PFSK-1 (cell line): Measurements from ENCODE around the gene SPAG9.

ENCODE experiments used
- FOXP2 ChIP-seq: optimal IDR thresholded peaks from 2 replicates; pipeline ENCODE3; 2011; ENCODE audit warnings: borderline replicate concordance, control low read depth, inconsistent platforms; ENCODE audit not compliant: insufficient read depth; ENCODE audit errors: extremely low read length, extremely low read depth
- POLR2AphosphoS5 ChIP-seq: IDR thresholded peaks from 2 replicates; pipeline ENCODE4 v1.6.1; 2012; ENCODE audit warnings: low read depth, mild to moderate bottlenecking, control low read depth, low read length, moderate library complexity
- SIN3A ChIP-seq: IDR thresholded peaks from 2 replicates; pipeline ENCODE4 v1.6.1; 2012; ENCODE audit warnings: mild to moderate bottlenecking, low read length, moderate library complexity, borderline replicate concordance; ENCODE audit not compliant: insufficient read depth
- TAF1 ChIP-seq: IDR thresholded peaks from 2 replicates; pipeline ENCODE4 v1.6.1; 2012; ENCODE audit warnings: low read length, control low read depth, borderline replicate concordance; ENCODE audit not compliant: insufficient read depth
- TF ChIP-seq, protein P1 (sequence below), 2 experiments: IDR thresholded peaks; 2 replicates each; pipeline versions ENCODE4 v1.6.1 to v1.8.0; 2011 to 2012; ENCODE audit warnings: low read depth in 2 of 2, low read length in 2 of 2, control low read depth in 1 of 2, inconsistent platforms in 1 of 2, mild to moderate bottlenecking in 1 of 2, moderate library complexity in 1 of 2; ENCODE audit not compliant: insufficient read depth in 1 of 2

Gene SPAG9

DNA sequence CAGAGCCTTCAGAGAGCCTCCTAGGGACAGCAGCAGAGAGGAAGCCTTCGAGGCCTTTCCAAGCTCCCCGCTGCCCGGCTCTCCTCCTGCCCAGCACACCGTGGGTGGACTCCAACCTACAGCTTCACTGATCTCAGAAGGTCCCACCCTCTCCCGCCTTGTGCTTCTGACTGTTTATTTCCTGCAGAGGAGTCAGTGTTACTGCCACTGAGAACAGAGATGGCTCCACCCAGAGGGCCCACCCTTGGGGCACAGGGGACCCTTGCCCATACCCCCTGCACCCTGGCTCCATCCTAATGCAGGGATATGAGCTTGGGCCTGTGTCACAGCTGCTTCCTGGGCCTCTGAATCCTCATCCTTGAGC lies 201.8 kb downstream of the SPAG9 start:
- no peak for TF ChIP-seq FOXP2
- TF ChIP-seq, protein P1, sequence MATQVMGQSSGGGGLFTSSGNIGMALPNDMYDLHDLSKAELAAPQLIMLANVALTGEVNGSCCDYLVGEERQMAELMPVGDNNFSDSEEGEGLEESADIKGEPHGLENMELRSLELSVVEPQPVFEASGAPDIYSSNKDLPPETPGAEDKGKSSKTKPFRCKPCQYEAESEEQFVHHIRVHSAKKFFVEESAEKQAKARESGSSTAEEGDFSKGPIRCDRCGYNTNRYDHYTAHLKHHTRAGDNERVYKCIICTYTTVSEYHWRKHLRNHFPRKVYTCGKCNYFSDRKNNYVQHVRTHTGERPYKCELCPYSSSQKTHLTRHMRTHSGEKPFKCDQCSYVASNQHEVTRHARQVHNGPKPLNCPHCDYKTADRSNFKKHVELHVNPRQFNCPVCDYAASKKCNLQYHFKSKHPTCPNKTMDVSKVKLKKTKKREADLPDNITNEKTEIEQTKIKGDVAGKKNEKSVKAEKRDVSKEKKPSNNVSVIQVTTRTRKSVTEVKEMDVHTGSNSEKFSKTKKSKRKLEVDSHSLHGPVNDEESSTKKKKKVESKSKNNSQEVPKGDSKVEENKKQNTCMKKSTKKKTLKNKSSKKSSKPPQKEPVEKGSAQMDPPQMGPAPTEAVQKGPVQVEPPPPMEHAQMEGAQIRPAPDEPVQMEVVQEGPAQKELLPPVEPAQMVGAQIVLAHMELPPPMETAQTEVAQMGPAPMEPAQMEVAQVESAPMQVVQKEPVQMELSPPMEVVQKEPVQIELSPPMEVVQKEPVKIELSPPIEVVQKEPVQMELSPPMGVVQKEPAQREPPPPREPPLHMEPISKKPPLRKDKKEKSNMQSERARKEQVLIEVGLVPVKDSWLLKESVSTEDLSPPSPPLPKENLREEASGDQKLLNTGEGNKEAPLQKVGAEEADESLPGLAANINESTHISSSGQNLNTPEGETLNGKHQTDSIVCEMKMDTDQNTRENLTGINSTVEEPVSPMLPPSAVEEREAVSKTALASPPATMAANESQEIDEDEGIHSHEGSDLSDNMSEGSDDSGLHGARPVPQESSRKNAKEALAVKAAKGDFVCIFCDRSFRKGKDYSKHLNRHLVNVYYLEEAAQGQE (IDR thresholded peaks at IDR 0.05; ENCODE audit: insufficient read depth in 1 of 2, low read depth in 2 of 2, low read length in 2 of 2): no peak
- no peak for TF ChIP-seq POLR2AphosphoS5
- no peak for TF ChIP-seq SIN3A
- TF ChIP-seq TAF1: no peak

DNA sequence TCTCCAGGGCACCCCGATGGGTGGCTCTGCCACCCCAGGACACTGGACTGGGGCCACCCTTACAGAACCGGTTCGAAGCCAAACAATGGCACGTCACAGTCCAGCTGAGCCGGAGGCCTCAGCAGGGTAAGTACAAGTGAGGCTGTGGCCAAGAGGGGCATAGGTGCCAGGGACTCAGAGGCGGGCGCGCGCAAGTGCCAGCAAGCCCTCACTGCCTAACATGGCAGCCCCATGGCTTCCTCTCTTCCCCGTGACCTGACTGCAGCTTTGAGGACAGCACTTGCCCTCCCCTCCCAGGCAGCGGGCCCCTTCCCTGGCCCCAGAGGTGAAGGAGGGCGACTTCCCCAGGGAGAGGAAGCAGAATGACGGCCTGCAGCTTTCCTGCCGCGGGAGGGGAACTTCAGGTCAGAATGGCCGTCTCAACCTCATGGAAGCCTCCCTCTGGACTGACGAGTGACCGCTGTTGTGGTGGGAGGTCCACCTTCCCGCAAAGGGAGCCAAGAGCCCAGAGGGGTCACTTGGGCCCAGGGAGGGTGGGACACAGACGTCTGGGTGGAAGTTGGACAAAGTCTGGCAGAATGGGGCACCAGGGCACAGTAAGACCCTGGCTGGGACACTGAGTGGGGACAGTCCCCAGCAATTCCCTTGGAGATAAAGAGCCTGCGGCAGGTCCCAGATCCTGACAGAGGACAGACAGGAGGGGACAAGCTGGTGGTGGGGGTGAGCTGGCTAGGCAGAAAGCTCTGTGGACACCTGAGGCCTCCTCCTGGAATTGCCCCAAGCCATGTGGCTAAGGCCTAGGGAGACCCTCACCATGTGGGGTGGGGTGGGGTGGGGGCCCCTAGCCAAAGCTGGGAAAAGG lies 202.4 kb downstream of the SPAG9 start:
- TF ChIP-seq, protein P1 (IDR thresholded peaks at IDR 0.05; ENCODE audit: insufficient read depth in 1 of 2, low read depth in 2 of 2, low read length in 2 of 2): no peak
- TF ChIP-seq POLR2AphosphoS5: no peak
- no peak for TF ChIP-seq SIN3A
- TF ChIP-seq FOXP2: no peak
- no peak for TF ChIP-seq TAF1

DNA sequence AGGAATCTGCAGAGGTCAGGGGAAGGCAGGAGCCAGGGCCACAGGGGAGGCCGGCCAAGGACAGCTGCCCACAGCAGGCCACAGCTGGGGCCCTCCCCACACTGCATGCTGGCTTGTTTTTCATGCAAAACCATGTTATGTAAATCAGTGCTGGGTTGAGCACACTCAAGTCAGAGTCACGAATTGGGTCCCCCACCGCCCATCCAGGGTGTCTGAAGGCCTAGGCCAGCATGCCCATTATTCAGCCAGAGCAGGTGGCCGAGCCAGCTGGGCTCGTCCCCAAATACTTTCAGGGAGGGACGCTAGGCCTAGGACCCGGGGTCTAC lies 203.3 kb downstream of the SPAG9 start:
- no peak for TF ChIP-seq POLR2AphosphoS5
- TF ChIP-seq TAF1: no peak
- no peak for TF ChIP-seq SIN3A

DNA sequence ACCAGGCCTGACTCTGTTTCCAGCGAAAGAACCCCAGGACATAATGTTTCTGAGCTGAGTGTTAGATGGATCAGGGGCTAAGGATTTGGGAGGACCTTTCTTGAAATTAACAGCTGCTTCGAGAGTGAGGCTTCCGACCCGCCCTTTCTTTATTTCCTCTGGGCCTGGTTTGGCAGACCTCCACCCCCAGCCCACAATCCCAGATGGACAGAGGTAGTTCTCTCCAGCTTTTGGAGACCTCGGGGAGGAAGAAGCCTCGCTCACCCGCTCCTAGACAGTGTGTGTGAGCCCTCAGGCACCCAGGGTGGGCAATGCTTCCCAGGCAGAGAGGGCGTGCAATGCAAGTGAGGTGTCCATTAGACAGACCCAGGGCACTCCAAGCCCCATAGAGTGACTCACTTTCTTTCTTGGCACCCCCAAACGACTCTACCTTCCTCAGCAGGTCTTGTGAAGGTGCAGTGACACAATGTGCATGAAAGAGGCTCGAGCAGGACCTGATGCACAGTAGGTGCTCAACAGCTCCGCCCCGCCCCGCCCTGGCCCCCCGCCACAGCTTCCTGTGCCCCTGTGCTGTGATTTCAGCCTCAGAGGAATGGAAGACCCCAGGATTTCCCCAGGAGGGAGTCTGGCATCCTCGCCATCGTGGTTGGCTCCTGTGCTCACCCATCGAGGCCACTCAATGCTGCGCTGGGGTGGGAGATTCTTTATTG lies 203.8 kb downstream of the SPAG9 start:
- TF ChIP-seq POLR2AphosphoS5: no peak
- TF ChIP-seq FOXP2: no peak
- TF ChIP-seq, protein P1 (IDR thresholded peaks at IDR 0.05; ENCODE audit: insufficient read depth in 1 of 2, low read depth in 2 of 2, low read length in 2 of 2): no peak
- no peak for TF ChIP-seq TAF1
- no peak for TF ChIP-seq SIN3A

DNA sequence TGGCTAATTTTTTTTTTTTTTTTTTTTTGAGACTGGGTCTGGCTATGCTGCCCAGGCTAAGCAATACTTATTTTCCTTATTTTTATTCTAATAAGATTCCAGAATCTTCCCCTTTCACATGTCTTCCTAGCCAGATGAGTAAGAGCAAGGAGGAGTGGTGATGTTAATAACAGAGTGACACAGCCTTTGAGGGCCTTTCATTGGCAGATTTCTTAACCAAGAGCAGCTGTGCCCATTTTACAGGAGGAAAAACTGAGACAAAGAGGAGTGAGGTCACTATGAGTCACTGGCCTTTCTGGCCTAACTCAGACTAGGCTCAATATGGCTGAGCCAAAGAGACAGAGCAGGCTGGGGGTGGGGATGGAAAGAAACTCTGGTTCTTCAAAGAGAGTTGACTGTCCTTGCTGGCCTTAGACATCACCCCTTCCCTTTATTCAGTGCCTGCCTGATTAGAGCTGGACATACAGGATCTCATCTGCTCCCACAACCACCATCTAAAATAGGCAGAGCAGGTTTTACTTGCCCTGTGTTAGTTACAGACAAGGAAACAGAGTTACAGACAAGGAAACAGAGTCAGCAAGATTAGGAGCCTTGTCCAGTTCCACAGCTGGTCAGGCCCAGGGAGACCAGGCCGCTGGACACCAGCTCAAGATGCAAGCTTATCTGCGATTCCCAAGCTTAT lies 204.5 kb downstream of the SPAG9 start:
- no peak for TF ChIP-seq POLR2AphosphoS5
- TF ChIP-seq, protein P1 (IDR thresholded peaks at IDR 0.05; ENCODE audit: insufficient read depth in 1 of 2, low read depth in 2 of 2, low read length in 2 of 2): no peak
- TF ChIP-seq SIN3A: no peak
- TF ChIP-seq FOXP2: no peak
- TF ChIP-seq TAF1: no peak
